Activated CD4-positive, CD25-positive, alpha-beta regulatory T cell treated with anti-CD3 and anti-CD28 coated beads, Interleukin-2, amount 50 U/mL, for 16 hours (primary cell): Measurements from ENCODE around the gene OLIG3.

Experiments
- DNase-seq: peaks from one replicate; pipeline ENCODE4 v3.0.0-alpha.2; 2020; ENCODE audit warnings: low read depth, low spot score

Gene OLIG3

GRCh38 chr6:137471497-137471896, 22.7 kb downstream of the OLIG3 start:
- DNase-seq, result no peak

DNA sequence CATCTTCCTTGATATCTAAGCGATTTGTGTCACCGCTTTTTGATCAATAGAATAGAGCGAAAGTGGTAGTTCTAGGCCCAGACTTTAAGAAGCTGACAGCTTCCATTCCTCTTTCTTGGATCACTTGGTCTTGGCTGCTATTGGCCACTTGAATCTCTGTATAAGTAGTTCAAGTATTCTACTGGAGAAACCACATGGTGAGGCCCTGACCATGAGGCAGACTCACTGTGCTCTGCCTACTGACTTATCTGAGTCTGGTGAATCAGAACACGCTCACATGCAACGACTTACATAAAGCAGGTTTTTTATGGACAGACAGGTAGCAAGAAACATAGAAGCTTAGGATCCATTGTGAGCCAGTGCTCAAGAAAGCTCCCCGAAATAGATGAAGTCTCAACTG, 27.0 kb downstream of the OLIG3 start:
- no peak for DNase-seq

DNA sequence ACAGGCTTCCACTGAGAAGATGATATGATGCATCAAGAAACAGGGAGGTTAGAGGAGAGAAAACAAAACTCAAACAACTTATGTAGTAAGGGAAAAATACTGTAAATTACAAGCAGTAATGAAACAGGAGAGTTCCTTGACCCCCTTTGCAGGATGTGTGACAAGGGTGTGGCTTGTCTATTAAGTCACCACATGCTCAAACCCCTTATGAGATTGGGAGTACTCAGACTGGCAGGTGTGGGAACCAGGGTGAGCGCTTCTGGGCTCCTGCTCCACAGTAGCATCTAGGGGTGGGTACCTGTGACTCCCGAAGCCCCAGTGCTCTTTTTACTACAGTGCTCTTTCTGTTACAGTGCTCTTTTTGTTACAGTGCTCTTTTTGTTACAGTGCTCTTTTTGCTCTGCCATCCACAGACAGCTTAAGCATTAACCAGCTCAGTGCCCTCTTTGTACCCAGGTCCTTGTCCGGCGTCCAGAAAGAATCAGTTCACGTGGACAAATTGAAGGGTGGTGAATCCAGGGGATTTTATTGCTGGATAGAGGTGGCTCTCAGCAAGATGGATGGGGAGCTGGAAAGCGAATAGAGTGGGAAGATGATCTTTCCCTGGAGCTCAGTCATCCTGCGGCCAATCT, 28.7 kb downstream of the OLIG3 start:
- no peak for DNase-seq

- no peak for DNase-seq
Observed at GRCh38 chr6:137452333-137452894, 41.8 kb downstream of the OLIG3 start.

DNA sequence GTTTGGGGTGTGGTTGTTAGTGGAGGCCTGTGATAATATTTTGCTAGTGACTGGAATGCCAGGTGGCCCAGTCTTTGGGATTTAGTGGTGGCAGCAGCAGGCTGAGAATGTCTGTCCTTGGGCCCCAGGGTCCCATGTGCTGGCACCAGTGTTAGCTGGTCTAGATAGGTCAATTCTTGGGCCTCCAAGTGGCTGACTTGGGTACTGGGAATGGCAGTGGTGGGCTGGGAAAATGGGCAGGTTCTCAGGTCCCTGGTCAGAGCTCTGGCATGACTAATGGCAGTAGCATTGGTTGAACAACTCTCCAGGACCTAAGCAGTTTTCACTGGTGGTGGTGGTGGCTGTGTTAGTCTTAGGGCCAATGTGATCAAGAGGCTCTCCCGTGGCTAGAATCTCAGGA, 50.3 kb downstream of the OLIG3 start:
- no peak for DNase-seq
